Hematopoietic multipotent progenitor cell treated with erythropoietin and hydrocortisone succinate and interleukin-3 and kit ligand, for 4 days (in vitro differentiated cells): ENCODE results near the gene TNPO1.

Experiments
- DNase-seq: peaks from one replicate; pipeline ENCODE4 v3.0.0-alpha.2; 2015

TNPO1 gene

GRCh38 chr5:72818866-72819534 is 2.5 kb downstream of the TNPO1 start:
- peak; percentile 87 for DNase-seq

GRCh38 chr5:72821776-72822175 is 5.3 kb downstream of the TNPO1 start:
- DNase-seq: no peak

GRCh38 chr5:72822944-72823343 is 6.5 kb downstream of the TNPO1 start:
- DNase-seq: no peak

- no peak for DNase-seq
Observed at GRCh38 chr5:72829707-72830106, 13.2 kb downstream of the TNPO1 start.

GRCh38 chr5:72830362-72830761 is 13.9 kb downstream of the TNPO1 start:
- DNase-seq: no peak

GRCh38 chr5:72831685-72832084 is 15.2 kb downstream of the TNPO1 start:
- no peak for DNase-seq

GRCh38 chr5:72834924-72835323 is 18.5 kb downstream of the TNPO1 start:
- no peak for DNase-seq

GRCh38 chr5:72835633-72836032 is 19.2 kb downstream of the TNPO1 start:
- no peak for DNase-seq

- no peak for DNase-seq
Observed at GRCh38 chr5:72836810-72837209, 20.3 kb downstream of the TNPO1 start.

GRCh38 chr5:72837524-72838096 is 21.1 kb downstream of the TNPO1 start:
- no peak for DNase-seq

- no peak for DNase-seq
Observed at GRCh38 chr5:72840041-72840440, 23.6 kb downstream of the TNPO1 start.

GRCh38 chr5:72841756-72842535 is 25.5 kb downstream of the TNPO1 start:
- no peak for DNase-seq

- DNase-seq: peak; percentile 57
Observed at GRCh38 chr5:72842816-72843215, 26.4 kb downstream of the TNPO1 start.

GRCh38 chr5:72844218-72844603 is 27.8 kb downstream of the TNPO1 start:
- no peak for DNase-seq

GRCh38 chr5:72845889-72846288 is 29.4 kb downstream of the TNPO1 start:
- peak; percentile 19 for DNase-seq

GRCh38 chr5:72846483-72846882 is 30.0 kb downstream of the TNPO1 start:
- DNase-seq: no peak

- DNase-seq: no peak
Observed at GRCh38 chr5:72847439-72847838, 31.0 kb downstream of the TNPO1 start.

- DNase-seq: peak; percentile 95
Observed at GRCh38 chr5:72847989-72848473, 31.6 kb downstream of the TNPO1 start.

- peak; percentile 72 for DNase-seq
Observed at GRCh38 chr5:72848474-72849428, 32.3 kb downstream of the TNPO1 start.

- no peak for DNase-seq
Observed at GRCh38 chr5:72849546-72849945, 33.1 kb downstream of the TNPO1 start.

- no peak for DNase-seq
Observed at GRCh38 chr5:72850113-72850512, 33.7 kb downstream of the TNPO1 start.

- DNase-seq: no peak
Observed at GRCh38 chr5:72852356-72852755, 35.9 kb downstream of the TNPO1 start.

GRCh38 chr5:72854419-72854818 is 38.0 kb downstream of the TNPO1 start:
- no peak for DNase-seq
